ENCODE results near the gene AP3D1.
A peak's percentile ranks its signal among the peaks of the same experiment; 100 is the strongest.

The AP3D1 gene

DNA sequence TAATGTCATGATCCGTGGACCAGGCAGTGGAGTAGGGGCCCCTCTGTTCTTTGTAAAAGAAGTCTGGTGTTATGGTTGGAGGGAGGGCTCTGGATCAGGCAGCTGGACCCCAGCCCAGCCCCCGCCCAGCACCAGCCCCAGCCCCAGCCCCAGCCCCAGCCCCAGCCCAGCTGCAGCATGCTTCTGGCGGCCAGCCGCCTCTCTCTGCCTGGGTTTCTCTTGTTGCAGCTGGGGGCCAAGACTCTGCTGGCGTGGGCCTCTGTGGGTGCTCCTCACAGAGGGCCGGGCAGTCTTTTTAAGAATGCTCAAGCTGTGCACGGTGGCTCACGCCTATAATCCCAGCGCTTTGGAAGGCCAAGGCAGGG is 30.2 kb upstream of the AP3D1 start:
- no peak for DNase-seq (ENCODE audit: low read depth in 2 of 3, low spot score in 1 of 3)

- no peak for DNase-seq (ENCODE audit: low read depth in 2 of 3, low spot score in 1 of 3)
These were observed 29.7 kb upstream of the AP3D1 start for GRCh38 chr19:2180881-2181632.

DNA sequence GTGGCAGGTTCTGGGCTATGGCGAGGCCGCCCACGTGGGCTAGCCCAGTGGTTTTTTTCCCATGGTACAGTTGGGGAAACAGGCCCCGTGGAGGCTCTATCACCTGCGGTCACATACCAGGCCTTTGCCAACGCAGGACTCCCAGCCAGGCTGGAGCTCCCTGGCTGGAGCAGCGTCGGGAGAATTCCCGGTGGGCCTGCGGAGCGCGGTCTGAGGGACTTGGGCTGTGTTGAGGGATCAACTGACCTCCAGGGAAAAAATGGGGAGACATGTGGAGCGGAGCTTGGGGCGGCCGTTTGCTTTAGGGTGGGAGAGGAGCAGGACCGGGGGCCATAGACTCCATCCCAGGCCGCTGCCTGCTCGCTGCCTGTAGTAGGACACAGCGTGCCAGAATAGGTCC is 28.7 kb upstream of the AP3D1 start:
- no peak for DNase-seq (ENCODE audit: low read depth in 2 of 3, low spot score in 1 of 3)

GRCh38 chr19:2179095-2179494 is 27.7 kb upstream of the AP3D1 start:
- no peak for DNase-seq (ENCODE audit: low read depth in 2 of 3, low spot score in 1 of 3)

GRCh38 chr19:2176337-2176994 is 25.1 kb upstream of the AP3D1 start:
- DNase-seq (ENCODE audit: low read depth in 2 of 3, low spot score in 1 of 3): no peak

DNA sequence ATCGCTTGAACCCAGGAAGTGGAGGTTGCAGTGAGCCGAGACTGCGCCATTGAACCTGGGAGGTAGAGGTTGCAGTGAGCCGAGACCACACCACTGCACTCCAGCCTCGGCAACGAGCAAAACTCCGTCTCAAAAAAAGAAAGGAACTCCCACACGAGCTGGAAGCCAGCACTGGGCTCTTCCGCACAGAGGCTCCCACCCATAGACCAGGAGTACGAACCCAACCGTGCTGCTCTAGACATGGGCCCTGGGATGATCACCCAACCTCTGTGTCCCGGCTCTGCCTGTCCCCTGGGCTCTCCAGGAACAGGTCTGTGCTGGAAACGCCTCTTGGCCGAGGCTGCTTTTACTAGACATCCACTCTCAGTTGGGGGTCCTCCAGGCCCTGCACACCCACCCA is 24.4 kb upstream of the AP3D1 start:
- no peak for DNase-seq (ENCODE audit: low read depth in 2 of 3, low spot score in 1 of 3)

GRCh38 chr19:2173767-2174577 is 22.6 kb upstream of the AP3D1 start:
- DNase-seq (ENCODE audit: low read depth in 2 of 3, low spot score in 1 of 3): no peak

GRCh38 chr19:2173388-2173766 is 22.0 kb upstream of the AP3D1 start:
- no peak for DNase-seq (ENCODE audit: low read depth in 2 of 3, low spot score in 1 of 3)

- DNase-seq (ENCODE audit: low read depth in 2 of 3, low spot score in 1 of 3): peak; percentile 57 to 71 (median 64)
These were observed 20.2 kb upstream of the AP3D1 start for GRCh38 chr19:2171349-2172145.

DNA sequence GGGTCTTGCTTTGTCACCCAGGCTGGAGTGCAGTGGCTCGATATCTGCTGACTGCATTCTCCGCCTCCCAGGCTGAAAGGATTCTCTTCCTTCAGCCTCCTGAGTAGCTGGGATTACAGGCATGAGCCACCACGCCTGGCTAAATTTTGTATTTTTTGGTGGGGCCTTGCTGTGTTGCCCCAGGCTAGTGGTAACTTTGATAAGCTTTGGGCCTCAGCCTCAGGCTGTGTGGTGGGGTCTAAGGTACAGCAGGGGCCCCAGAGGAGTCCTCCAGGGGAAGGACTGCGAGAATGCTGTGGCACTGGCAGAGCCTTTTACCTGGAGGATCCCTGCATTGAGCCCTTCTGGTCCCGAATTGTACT is 19.6 kb upstream of the AP3D1 start:
- no peak for DNase-seq (ENCODE audit: low read depth in 2 of 3, low spot score in 1 of 3)

DNA sequence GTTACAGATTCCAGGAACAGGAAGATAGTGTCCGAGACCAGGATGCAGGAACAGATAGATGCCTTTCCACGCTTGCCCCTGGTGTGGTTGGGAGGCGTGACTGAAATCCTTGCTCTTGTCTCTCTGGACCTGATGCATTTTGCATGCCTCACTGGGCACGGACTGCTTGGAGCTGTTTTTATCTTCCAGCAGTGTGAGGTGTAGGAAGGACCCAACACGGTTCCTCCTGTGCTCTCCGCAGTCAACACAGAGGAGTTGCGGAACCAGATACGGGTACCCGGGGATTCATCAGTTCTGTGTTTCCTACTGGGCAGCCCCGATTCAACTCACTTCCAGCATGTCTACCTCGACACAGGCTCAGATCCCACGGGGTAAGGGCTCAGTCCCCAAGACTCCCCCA is 18.9 kb upstream of the AP3D1 start:
- no peak for DNase-seq (ENCODE audit: low read depth in 2 of 3, low spot score in 1 of 3)

DNA sequence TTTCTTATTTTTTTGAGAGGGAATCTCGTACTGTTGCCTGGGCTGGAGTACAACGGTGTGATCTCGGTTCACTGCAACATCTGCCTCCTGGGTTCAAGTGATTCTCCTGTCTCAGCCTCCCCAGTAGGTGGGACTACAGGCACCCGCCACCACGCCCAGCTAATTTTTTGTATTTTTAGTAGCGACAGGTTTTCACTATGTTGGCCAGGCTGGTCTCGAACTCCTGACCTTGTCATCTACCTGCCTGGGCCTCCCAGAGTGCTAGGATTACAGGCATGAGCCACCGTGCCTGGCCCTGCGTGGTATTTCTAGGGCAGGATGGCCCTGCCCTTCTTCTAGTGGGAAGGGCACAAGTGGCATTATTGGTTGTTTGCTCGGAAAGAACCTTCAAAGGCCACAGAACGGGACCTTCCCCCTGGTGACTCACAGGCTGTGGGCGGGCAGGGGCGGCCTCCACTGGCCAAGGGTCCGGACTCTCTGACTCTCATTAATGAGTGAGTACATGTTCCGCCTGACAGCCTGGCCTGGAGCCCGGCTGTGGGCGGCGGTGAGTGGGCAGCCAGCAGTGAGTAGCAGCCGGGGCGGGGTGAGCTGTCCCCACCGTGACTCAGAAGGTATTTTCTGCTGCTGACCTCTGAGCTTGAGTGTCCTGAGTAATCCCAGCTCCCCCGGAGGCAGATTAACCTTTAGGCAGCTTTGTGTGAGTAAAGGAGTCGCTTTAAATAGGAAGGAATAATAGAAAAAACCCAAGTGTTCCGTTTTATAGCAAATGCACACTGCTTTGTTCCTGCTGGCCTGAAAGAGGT is 17.5 kb upstream of the AP3D1 start:
- DNase-seq (ENCODE audit: low read depth in 2 of 3, low spot score in 1 of 3): peak; percentile 54 to 78 (median 76)

GRCh38 chr19:2167896-2168618 is 16.7 kb upstream of the AP3D1 start:
- DNase-seq (ENCODE audit: low read depth in 2 of 3, low spot score in 1 of 3): no peak

DNA sequence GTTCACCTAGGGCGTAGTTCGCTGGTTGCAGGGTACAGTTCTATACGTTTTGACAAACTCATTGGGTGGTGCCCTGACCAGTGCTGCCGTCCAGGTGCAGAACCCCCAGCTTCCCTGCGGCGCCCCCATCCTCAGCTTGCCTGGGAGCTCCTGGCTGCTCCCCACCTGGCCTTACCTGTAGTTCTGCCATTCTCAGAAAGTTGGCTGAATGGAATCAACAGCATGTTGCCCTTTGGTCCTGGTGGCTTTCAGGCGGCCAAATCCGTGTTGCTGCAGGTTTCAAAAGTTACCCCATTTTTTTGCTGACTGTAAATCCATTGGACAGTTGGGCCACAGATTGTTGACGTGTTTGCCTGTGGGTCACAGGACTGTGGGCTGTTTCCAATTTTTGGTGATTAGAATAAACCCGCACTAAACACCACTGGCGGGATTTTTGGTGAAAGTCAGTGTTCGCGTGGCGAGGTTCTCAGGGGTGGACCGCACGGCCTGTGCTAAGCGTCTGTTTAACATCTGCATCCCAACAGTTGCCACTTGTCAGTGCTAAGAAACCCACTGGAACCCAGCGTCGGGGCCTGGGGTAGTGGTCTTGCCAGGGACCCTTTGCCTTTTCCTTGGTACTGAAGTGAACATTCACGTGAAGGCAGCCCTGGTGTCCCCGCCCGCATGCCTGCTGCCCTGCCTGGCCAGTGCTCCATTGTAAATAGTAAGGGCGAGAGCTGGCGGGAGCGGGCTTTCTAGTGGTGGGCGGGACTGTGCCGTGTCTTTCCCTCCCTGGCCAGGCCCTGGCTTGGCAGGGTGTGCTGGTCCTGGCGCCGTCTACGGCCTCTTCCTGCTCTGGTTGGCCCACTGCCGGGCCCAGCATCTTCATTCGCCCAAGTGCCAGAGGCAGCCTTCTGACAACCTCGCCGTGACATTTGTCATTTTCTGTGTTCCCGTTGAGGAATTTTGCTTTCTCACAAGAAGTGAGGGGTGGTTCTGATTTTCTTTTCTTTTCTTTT is 15.7 kb upstream of the AP3D1 start:
- no peak for DNase-seq (ENCODE audit: low read depth in 2 of 3, low spot score in 1 of 3)

DNA sequence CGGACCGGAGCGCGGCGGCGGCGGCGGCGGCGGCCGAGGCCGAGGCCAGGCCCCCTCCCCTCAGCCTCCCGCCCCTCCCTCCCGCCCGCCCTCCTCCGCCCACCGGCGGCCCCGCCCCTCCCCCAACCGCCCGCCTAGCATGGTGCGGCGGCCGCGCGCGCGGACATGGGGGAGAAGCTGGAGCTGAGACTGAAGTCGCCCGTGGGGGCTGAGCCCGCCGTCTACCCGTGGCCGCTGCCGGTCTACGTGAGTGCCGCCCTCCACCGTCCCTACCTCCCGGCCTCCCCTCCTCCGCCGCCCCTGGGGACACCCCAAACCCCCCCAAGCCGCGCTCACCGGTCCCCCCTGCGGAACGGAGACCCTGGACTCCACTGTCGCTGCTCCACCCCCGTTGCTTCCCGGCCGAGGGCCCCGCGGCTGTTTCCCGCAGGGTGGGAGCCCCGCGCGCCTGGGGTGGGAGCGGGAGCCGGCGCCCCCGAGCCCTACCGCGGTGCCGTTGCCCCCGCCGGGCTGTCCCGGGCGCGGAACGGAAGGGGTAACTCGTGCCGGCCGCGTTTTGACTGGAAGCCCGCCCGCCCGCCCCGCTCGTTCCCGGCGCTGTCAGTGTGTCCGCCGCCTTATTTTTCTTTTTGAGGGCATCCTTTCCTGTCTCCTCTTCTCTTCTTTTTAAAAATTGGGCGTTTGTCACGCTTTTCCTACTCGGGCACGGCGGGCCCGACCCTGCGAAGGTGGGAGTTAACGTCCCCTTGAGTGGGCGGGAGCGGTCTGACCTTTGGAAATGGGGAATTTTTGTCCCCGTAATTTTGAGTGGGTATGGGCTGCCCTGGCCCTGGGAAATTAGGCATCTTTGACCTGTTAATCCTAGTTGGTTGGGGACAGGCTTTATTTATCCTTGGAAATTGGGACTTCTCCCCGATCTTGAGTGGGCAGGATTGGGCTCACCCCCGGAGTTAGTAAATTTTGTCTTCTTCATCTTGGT is 12.9 kb upstream of the AP3D1 start:
- peak in 2 of 3 donors; percentile 35 to 40 for DNase-seq (ENCODE audit: low read depth in 2 of 3, low spot score in 1 of 3)

DNA sequence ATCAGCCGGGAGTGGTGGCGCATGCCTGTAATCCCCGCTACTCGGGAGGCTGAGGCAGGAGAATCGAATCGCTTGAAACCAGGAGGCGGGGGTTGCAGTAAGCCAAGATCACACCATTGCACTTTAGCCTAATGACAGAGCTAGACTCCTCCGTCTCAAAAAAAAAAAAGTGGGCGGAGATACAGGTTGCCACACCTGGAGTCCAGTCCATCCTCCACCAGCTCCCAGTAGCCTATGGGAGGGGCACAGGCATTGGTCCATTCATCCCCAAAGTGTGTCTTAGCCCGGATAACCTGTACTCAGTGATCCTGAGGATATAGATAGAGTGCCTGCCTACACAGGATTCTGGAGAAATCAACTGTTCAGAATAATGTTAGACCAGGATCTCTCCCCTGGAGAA is 9.0 kb upstream of the AP3D1 start:
- no peak for DNase-seq (ENCODE audit: low read depth in 2 of 3, low spot score in 1 of 3)

DNA sequence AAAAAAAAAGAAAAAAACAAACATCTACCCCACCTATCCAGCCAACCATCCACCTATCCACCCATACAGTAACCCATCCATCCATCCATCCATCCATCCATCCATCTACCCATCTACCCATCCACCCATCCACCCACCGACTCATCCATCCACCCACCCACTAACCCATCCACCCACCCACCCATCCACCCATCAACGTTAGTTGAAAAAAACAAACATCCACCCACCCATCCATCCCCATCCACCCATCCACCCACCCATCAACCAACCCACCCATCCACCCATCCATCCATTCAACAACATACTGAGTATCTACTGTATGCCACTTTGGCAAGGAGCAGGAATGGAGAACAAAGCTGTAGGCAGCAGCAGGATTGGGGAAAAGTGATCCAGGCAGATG is 6.1 kb upstream of the AP3D1 start:
- DNase-seq (ENCODE audit: low read depth in 2 of 3, low spot score in 1 of 3): no peak
